A549 (cell line): ENCODE results near the gene NR5A2. TPM values are rescaled to one million over a fixed set of nuclear protein-coding genes. Genes with fewer than 3 reads are reported as not detected.

Source experiments
- ATAC-seq, 2 experiments: fragments of 200-7000 bp in 1 of 2; fragments of >200 bp in 1 of 2; cut with Nextera tagmentation in 1 of 2; cut with Tn5 transposase in 1 of 2; 3 replicates each; pipeline versions ENCODE4 v1.8.0 to v1.9.1; 2018 to 2020; ENCODE audit warnings: mild to moderate bottlenecking in 1 of 2, moderate library complexity in 1 of 2
- CTCF ChIA-PET: fragments of 300-600 bp; sonication (Branson Sonifier 250); formaldehyde crosslinking; extraction: SDS; loops from one replicate; lab custom pipeline; 2021; ENCODE audit warnings: antibody characterized with exemption, inconsistent platforms; lab: Yijun Ruan, JAX
- POLR2A ChIA-PET: fragments of 350-600 bp; formaldehyde crosslinking; extraction: SDS; loops from one replicate; lab custom pipeline; 2021; ENCODE audit warnings: antibody characterized with exemption, inconsistent platforms; lab: Yijun Ruan, JAX
- DNase-seq, 2 experiments: peaks; one replicate each; pipeline versions ENCODE4 v3.0.0 to v3.0.0-alpha.2; 2011 to 2016; ENCODE audit warnings: low read depth in 1 of 2, low spot score in 1 of 2
- FAIRE-seq: peaks from 2 replicates; lab custom pipeline; 2011; peaks lifted over from hg19 to GRCh38; lab: Jason Lieb, UNC
- H3K27ac ChIP-seq, 2 experiments: fragments of >200 bp; sonication (Bioruptor Twin); formaldehyde crosslinking; 3 replicates each; pipeline ENCODE4 v1.5.1; 2016 to 2017
- H3K4me1 ChIP-seq: fragments of >200 bp; sonication (Bioruptor Twin); formaldehyde crosslinking; 3 replicates; pipeline ENCODE4 v1.6.1; 2016
- H3K4me2 ChIP-seq: fragments of >200 bp; sonication (Bioruptor Twin); formaldehyde crosslinking; 3 replicates; pipeline ENCODE4 v1.6.1; 2016
- H3K4me3 ChIP-seq: fragments of >200 bp; sonication (Bioruptor Twin); formaldehyde crosslinking; 3 replicates; pipeline ENCODE4 v1.5.1; 2016
- H3K9me3 ChIP-seq: fragments of >200 bp; sonication (Bioruptor Twin); formaldehyde crosslinking; 3 replicates; pipeline ENCODE4 v1.6.1; 2016
- CEBPB ChIP-seq, 2 experiments: fragments of >200 bp in 1 of 2; sonication (Bioruptor Twin) in 1 of 2; formaldehyde crosslinking in 1 of 2; IDR thresholded peaks; 2 replicates each; pipeline ENCODE4 v1.6.1; 2012 to 2016
- EHMT2 ChIP-seq: fragments of 200-600 bp; sonication (generic); IDR thresholded peaks from 2 replicates; pipeline ENCODE4 v1.6.1; 2016; ENCODE audit warnings: antibody characterized with exemption, low read depth, mild to moderate bottlenecking, moderate library complexity
- ELK1 ChIP-seq: fragments of 150-350 bp; IDR thresholded peaks from 2 replicates; pipeline ENCODE4 v1.6.1; 2014; ENCODE audit warnings: low read depth, mild to moderate bottlenecking, low read length
- EP300 ChIP-seq, 2 experiments: fragments of >200 bp; sonication (Bioruptor Twin); formaldehyde crosslinking; IDR thresholded peaks; 2 replicates in 1 of 2; 3 replicates in 1 of 2; pipeline ENCODE4 v1.6.1; 2016 to 2017
- FOSB ChIP-seq: fragments of 250-450 bp; sonication (Bioruptor Pico); IDR thresholded peaks from 2 replicates; pipeline ENCODE4 v1.5.0; 2020; ENCODE audit warnings: mild to moderate bottlenecking, moderate library complexity
- FOSL2 ChIP-seq, 2 experiments: fragments of 450-650 bp in 1 of 2; fragments of >200 bp in 1 of 2; sonication (Bioruptor Twin) in 1 of 2; formaldehyde crosslinking; IDR thresholded peaks; 2 replicates each; pipeline versions ENCODE4 v1.5.0 to v1.6.1; 2016 to 2020; ENCODE audit warnings: mild to moderate bottlenecking in 1 of 2, moderate library complexity in 1 of 2
- FOXS1 ChIP-seq: fragments of 250-450 bp; sonication (Bioruptor Pico); IDR thresholded peaks from 2 replicates; pipeline ENCODE4 v1.5.0; 2020; ENCODE audit warnings: mild to moderate bottlenecking, moderate library complexity
- GATA3 ChIP-seq: IDR thresholded peaks from 2 replicates; pipeline ENCODE4 v1.6.1; 2012; ENCODE audit warnings: borderline replicate concordance
- HDAC2 ChIP-seq: fragments of 200-600 bp; sonication (generic); IDR thresholded peaks from 2 replicates; pipeline ENCODE4 v1.6.1; 2016
- HMGXB4 ChIP-seq: fragments of 250-450 bp; sonication (Bioruptor Pico); IDR thresholded peaks from 2 replicates; pipeline ENCODE4 v1.5.0; 2021; ENCODE audit warnings: mild to moderate bottlenecking, moderate library complexity, borderline replicate concordance
- KDM5A ChIP-seq: fragments of 200-600 bp; sonication (generic); IDR thresholded peaks from 2 replicates; pipeline ENCODE4 v1.6.1; 2016; ENCODE audit warnings: antibody characterized with exemption, mild to moderate bottlenecking
- POLR2A ChIP-seq: IDR thresholded peaks from 2 replicates; pipeline ENCODE4 v1.6.1; 2012; ENCODE audit warnings: mild to moderate bottlenecking, low read length
- RARB ChIP-seq: fragments of 250-450 bp; sonication (Bioruptor Pico); IDR thresholded peaks from 2 replicates; pipeline ENCODE4 v1.8.0; 2021; ENCODE audit warnings: mild to moderate bottlenecking, moderate library complexity
- RNF2 ChIP-seq: fragments of 200-600 bp; sonication (generic); IDR thresholded peaks from 2 replicates; pipeline ENCODE4 v1.6.1; 2016; ENCODE audit warnings: low read depth, mild to moderate bottlenecking, antibody characterized with exemption, moderate library complexity, borderline replicate concordance
- SMC3 ChIP-seq: fragments of >200 bp; sonication (Bioruptor Twin); formaldehyde crosslinking; IDR thresholded peaks from 3 replicates; pipeline ENCODE4 v1.6.1; 2018; ENCODE audit warnings: inconsistent platforms
- ZC3H11A ChIP-seq: fragments of 450-650 bp; IDR thresholded peaks from 2 replicates; pipeline ENCODE4 v1.6.1; 2014; ENCODE audit warnings: antibody characterized with exemption, mild to moderate bottlenecking
- ZFP36 ChIP-seq: fragments of 450-650 bp; IDR thresholded peaks from 2 replicates; pipeline ENCODE4 v1.6.1; 2014; ENCODE audit warnings: borderline replicate concordance; ENCODE audit not compliant: partially characterized antibody
- ZNF302 ChIP-seq: fragments of 250-450 bp; sonication (Bioruptor Pico); IDR thresholded peaks from 2 replicates; pipeline ENCODE4 v1.9.0; 2021; ENCODE audit warnings: inconsistent platforms, mild to moderate bottlenecking, moderate library complexity
- WGBS: methylation state at CpG from one replicate; pipeline ENCODE4 v1.1.6; 2017; ENCODE audit errors: missing lambda C conversion rate; 5-methylcytosine and 5-hydroxymethylcytosine counted together
- polyA plus RNA-seq, 4 experiments: library from polyadenylated mRNA; depleted of rRNA in 3 of 4; stranded (reverse); fragments of >200 nt; fragmentation: RNase III in 1 of 4; extraction: RNeasy Plus Mini Kit Qiagen cat#74134 plus additional on column Dnase treatment in 1 of 4; gene quantifications; 2 replicates in 3 of 4; 3 replicates in 1 of 4; pipeline ENCODE4 v1.2.3, GENCODE V29; 2011 to 2017
- TF ChIP-seq, protein P1 (sequence below): fragments of 450-650 bp; IDR thresholded peaks from 2 replicates; pipeline ENCODE4 v1.6.1; 2014; ENCODE audit warnings: antibody characterized with exemption
- TF ChIP-seq, protein P2 (sequence below): fragments of 250-450 bp; sonication (Bioruptor Pico); IDR thresholded peaks from 2 replicates; pipeline ENCODE4 v1.5.0; 2020; ENCODE audit warnings: low read depth, mild to moderate bottlenecking, moderate library complexity
- TF ChIP-seq, protein P3 (sequence below): IDR thresholded peaks from 2 replicates; pipeline ENCODE4 v1.6.1; 2012; ENCODE audit warnings: low read depth, borderline replicate concordance
- TF ChIP-seq, protein P4 (sequence below): IDR thresholded peaks from 2 replicates; pipeline ENCODE4 v1.6.1; 2012

The NR5A2 gene
- polyA plus RNA-seq, 2 of the 4 experiments (the other 2 are of a cell fraction): 12.0 to 24.1 TPM

GRCh38 chr1:200147094-200147493 lies 119.6 kb downstream of the NR5A2 start:
- TF ChIP-seq FOSB (CRISPR knock-in tag) (no peak), KDM5A (no peak), EP300 (IDR thresholded peaks at IDR 0.05) (no peak), FOSL2 (IDR thresholded peaks at IDR 0.05) (no peak), FOSL2 (CRISPR knock-in tag; IDR thresholded peaks at IDR 0.05) (no peak), RNF2 (no peak), RARB (no peak), HDAC2 (no peak), GATA3 (no peak)
- TF ChIP-seq, protein P1, sequence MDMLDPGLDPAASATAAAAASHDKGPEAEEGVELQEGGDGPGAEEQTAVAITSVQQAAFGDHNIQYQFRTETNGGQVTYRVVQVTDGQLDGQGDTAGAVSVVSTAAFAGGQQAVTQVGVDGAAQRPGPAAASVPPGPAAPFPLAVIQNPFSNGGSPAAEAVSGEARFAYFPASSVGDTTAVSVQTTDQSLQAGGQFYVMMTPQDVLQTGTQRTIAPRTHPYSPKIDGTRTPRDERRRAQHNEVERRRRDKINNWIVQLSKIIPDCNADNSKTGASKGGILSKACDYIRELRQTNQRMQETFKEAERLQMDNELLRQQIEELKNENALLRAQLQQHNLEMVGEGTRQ: no peak
- TF ChIP-seq, protein P2, sequence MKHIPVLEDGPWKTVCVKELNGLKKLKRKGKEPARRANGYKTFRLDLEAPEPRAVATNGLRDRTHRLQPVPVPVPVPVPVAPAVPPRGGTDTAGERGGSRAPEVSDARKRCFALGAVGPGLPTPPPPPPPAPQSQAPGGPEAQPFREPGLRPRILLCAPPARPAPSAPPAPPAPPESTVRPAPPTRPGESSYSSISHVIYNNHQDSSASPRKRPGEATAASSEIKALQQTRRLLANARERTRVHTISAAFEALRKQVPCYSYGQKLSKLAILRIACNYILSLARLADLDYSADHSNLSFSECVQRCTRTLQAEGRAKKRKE: no peak
- CTCF ChIA-PET: no interaction called here

GRCh38 chr1:200147742-200148141 lies 120.2 kb downstream of the NR5A2 start:
- WGBS: 96% methylated on average over 38 of the region's 40 CpGs
- no peak for DNase-seq
- Histone ChIP-seq H3K4me3 (no peak overlapping the region), H3K9me3 (no peaks in the 10 kb centered on the region), H3K4me2 (no peak overlapping the region), H3K27ac (no peak overlapping the region; a peak in 1 of 6 replicates), H3K4me1 (peaks cover 32% of the 10 kb centered on the region)
- ChIA-PET CTCF (no interaction called here), POLR2A (no interaction called here)
- no peak for FAIRE-seq
- TF ChIP-seq KDM5A (no peak), ZC3H11A (no peak), ZFP36 (no peak), ZNF302 (no peak), EP300 (IDR thresholded peaks at IDR 0.05) (no peak), POLR2A (no peak), SMC3 (no peak), HMGXB4 (CRISPR knock-in tag) (no peak), FOXS1 (no peak), ELK1 (no peak), RNF2 (no peak), EHMT2 (no peak), CEBPB (IDR thresholded peaks at IDR 0.05) (no peak)
- TF ChIP-seq, protein P3, sequence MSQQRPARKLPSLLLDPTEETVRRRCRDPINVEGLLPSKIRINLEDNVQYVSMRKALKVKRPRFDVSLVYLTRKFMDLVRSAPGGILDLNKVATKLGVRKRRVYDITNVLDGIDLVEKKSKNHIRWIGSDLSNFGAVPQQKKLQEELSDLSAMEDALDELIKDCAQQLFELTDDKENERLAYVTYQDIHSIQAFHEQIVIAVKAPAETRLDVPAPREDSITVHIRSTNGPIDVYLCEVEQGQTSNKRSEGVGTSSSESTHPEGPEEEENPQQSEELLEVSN: no peak
- TF ChIP-seq, protein P4, sequence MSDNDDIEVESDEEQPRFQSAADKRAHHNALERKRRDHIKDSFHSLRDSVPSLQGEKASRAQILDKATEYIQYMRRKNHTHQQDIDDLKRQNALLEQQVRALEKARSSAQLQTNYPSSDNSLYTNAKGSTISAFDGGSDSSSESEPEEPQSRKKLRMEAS: no peak
- no peak for ATAC-seq

More at GRCh38 chr1:200147094-200147493, 119.6 kb downstream of the NR5A2 start:
- POLR2A ChIA-PET: no interaction called here
- peaks cover 26% of the 10 kb centered on the region for H3K4me1 ChIP-seq
- FAIRE-seq (no peak), DNase-seq (no peak), ATAC-seq (no peak)
- H3K27ac ChIP-seq: no peak overlapping the region
- 94% methylated on average over 13 of the region's 13 CpGs for WGBS
- no peak overlapping the region for H3K4me2 ChIP-seq
- no peak overlapping the region for H3K4me3 ChIP-seq
- H3K9me3 ChIP-seq: no peaks in the 10 kb centered on the region
